ENCODE data around the gene NCAPD2.

The NCAPD2 gene

GRCh38 chr12:6552140-6552551, 58.2 kb downstream of the NCAPD2 start (continued):
- no peak for TF ChIP-seq ZNF148 (tag by site-specific recombination; IDR thresholded peaks at IDR 0.05; ENCODE audit: borderline replicate concordance)
- TF ChIP-seq KLF16 (tag by site-specific recombination; IDR thresholded peaks at IDR 0.05), result no peak
- TF ChIP-seq ZNF155 (tag by site-specific recombination; IDR thresholded peaks at IDR 0.05), result no peak
- no peak for TF ChIP-seq CTCF (tag by site-specific recombination; IDR thresholded peaks at IDR 0.05)
- TF ChIP-seq ZNF404 (tag by site-specific recombination; IDR thresholded peaks at IDR 0.05), result no peak
- TF ChIP-seq HOXA7 (CRISPR knock-in tag; IDR thresholded peaks at IDR 0.05; ENCODE audit: borderline replicate concordance), result no peak
- no peak for TF ChIP-seq ZNF394 (tag by site-specific recombination; IDR thresholded peaks at IDR 0.05; ENCODE audit: borderline replicate concordance)
- no peak for TF ChIP-seq KLF7 (tag by site-specific recombination; IDR thresholded peaks at IDR 0.05; ENCODE audit: borderline replicate concordance)
- no peak for TF ChIP-seq ZNF366 (tag by site-specific recombination; conservative IDR thresholded peaks at IDR 0.05)
- no peak for TF ChIP-seq KLF10 (tag by site-specific recombination; IDR thresholded peaks at IDR 0.05)
- TF ChIP-seq ZNF449 (tag by site-specific recombination; IDR thresholded peaks at IDR 0.05), result peak; percentile 77
- TF ChIP-seq SP2 (tag by site-specific recombination; IDR thresholded peaks at IDR 0.05), result 0 out of 2 replicates have a peak, but pooled peaks have one; percentile 16
- TF ChIP-seq ZNF112 (tag by site-specific recombination; IDR thresholded peaks at IDR 0.05), result no peak
- TF ChIP-seq ZBTB8A (tag by site-specific recombination; IDR thresholded peaks at IDR 0.05), result peak; percentile 25; the same call in 1 of the 2 replicates
- no peak for TF ChIP-seq ZNF248 (tag by site-specific recombination; IDR thresholded peaks at IDR 0.05)
- TF ChIP-seq ZSCAN4 (tag by site-specific recombination; IDR thresholded peaks at IDR 0.05), result no peak
- 0 out of 2 replicates have a peak, but pooled peaks have one; percentile 8 for TF ChIP-seq GLIS1 (tag by site-specific recombination; IDR thresholded peaks at IDR 0.05)
- no peak for TF ChIP-seq TSHZ1 (tag by site-specific recombination; IDR thresholded peaks at IDR 0.05; ENCODE audit: borderline replicate concordance)
- no peak for TF ChIP-seq ZNF280C (tag by site-specific recombination; IDR thresholded peaks at IDR 0.05)
- no peak for TF ChIP-seq ZNF362 (tag by site-specific recombination; IDR thresholded peaks at IDR 0.05)
- TF ChIP-seq KLF17 (tag by site-specific recombination; IDR thresholded peaks at IDR 0.05), result 0 out of 2 replicates have a peak, but pooled peaks have one; percentile 39
- no peak for TF ChIP-seq ZNF302 (tag by site-specific recombination; IDR thresholded peaks at IDR 0.05; ENCODE audit: low read depth)
- TF ChIP-seq ZNF596 (tag by site-specific recombination; IDR thresholded peaks at IDR 0.05), result no peak
- peak; percentile 22; the same call in 1 of the 2 replicates for TF ChIP-seq EGR2 (tag by site-specific recombination; IDR thresholded peaks at IDR 0.05; ENCODE audit: low read depth)
- TF ChIP-seq ZFP69B (tag by site-specific recombination; IDR thresholded peaks at IDR 0.05), result no peak
